AG04450 (cell line): ENCODE results near the gene PCED1B. TPM values are rescaled to one million over a fixed set of nuclear protein-coding genes. Genes with fewer than 3 reads are reported as not detected.

Source experiments
- CTCF ChIA-PET: fragments of 300-600, 350-600 bp; formaldehyde crosslinking; extraction: SDS; loops from one replicate; lab custom pipeline; 2022; ENCODE audit warnings: antibody characterized with exemption, inconsistent platforms; lab: Charles Lee
- POLR2A ChIA-PET: fragments of 350-600 bp; formaldehyde crosslinking; extraction: SDS; loops from one replicate; lab custom pipeline; 2021; ENCODE audit warnings: antibody characterized with exemption, inconsistent platforms; lab: Yijun Ruan, JAX
- DNase-seq: peaks from one replicate; pipeline ENCODE4 v3.0.0-alpha.2; 2011; ENCODE audit warnings: low read depth, low spot score
- H3K27ac ChIP-seq: one replicate; pipeline ENCODE4 v1.5.1; 2012; ENCODE audit warnings: low read depth, low read length, control low read depth
- H3K27me3 ChIP-seq: one replicate; pipeline ENCODE4 v1.6.0; 2012; ENCODE audit warnings: low read length; ENCODE audit not compliant: control insufficient read depth, insufficient read depth
- H3K4me3 ChIP-seq: 2 replicates; pipeline ENCODE4 v1.5.1; 2011; ENCODE audit warnings: mild to moderate bottlenecking, low read depth, low read length, control low read depth
- H3K9me3 ChIP-seq: 2 replicates; pipeline ENCODE4 v1.5.1; 2012; ENCODE audit warnings: low read length; ENCODE audit not compliant: control insufficient read depth, insufficient read depth
- CTCF ChIP-seq: IDR thresholded peaks from 2 replicates; pipeline ENCODE4 v1.5.1; 2011; ENCODE audit warnings: low read depth, low read length, control low read depth, inconsistent platforms
- polyA plus RNA-seq: library from polyadenylated mRNA; depleted of rRNA; stranded (reverse); fragments of >200 nt; gene quantifications from 2 replicates; pipeline ENCODE4 v1.2.3, GENCODE V29; 2011

The PCED1B gene
- polyA plus RNA-seq, 1 experiment: 0.88 TPM

DNA sequence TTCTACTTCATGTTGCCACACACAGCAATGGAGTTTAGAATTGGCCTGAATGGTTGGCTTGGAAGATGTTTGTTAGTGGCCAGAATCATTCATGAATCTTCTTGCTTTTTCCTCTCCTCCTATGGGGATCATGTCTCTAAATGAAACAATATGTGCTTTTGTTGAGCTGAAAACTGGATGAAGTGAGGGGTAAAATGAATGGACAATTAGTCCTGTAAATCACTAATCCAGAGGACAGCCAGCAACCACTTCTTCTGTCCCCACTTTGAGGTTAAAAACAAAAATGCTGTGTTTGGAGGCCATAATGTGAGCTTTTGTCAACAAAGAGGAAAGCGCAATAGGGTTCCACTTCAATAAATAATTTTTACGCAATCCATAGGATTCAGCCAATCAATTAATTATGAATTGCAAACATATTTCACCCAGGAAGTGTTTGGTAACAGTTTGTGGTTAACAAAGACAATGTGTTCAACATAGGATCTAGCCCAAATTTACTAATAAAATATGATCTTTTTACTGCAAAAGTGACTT lies 30.7 kb downstream of the PCED1B start:
- ChIA-PET CTCF (interaction anchor here (0.6 to 1.8 kb wide), 2 partner anchors 78 to 1205 kb away, joined by 3 to 5 read pairs; no protein-coding TSS in a partner anchor), POLR2A (no interaction called here)
- Histone ChIP-seq H3K4me3 (no peak overlapping the region), H3K9me3 (no peaks in the 10 kb centered on the region), H3K27me3 (no peaks in the 10 kb centered on the region), H3K27ac (no peak overlapping the region)
- no peak for TF ChIP-seq CTCF
- DNase-seq: no peak

DNA sequence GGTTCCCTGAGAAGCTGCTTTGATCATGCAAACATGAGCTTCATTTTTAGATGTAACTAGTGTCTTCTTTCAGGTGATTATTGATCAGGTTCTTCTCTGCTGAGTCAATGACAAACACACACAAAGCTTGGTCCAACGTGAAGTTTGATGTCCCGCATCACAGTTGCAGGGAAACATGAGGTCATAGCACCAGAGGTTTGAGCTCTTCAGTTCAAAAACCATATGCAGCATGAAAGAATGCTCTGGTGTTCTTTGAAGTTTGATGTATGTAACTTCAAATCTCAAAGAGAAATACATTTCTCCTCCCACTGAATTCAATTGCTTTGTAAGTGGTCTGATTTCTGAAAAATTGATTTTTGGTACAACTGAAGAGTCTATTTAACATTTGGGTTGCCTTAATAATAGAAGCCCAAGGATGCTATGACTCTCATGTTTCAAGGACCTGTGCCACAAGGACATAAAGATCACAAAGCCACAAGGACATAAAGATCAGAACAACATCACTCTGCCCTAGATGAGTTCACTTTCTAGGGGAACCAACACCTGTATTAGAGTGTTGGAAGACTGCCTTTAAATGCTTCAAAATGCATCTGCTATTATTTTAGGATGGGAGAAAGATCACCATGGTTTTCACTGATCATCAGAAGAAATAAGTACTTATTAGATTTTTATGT lies 31.4 kb downstream of the PCED1B start:
- no peak for DNase-seq
- ChIA-PET POLR2A (no interaction called here), CTCF (interaction anchor here (0.6 to 1.8 kb wide), 2 partner anchors 78 to 1206 kb away, joined by 3 to 5 read pairs; no protein-coding TSS in a partner anchor)
- H3K27ac ChIP-seq: no peak overlapping the region
- no peaks in the 10 kb centered on the region for H3K9me3 ChIP-seq
- H3K4me3 ChIP-seq: no peak overlapping the region
- no peaks in the 10 kb centered on the region for H3K27me3 ChIP-seq
- TF ChIP-seq CTCF: no peak

DNA sequence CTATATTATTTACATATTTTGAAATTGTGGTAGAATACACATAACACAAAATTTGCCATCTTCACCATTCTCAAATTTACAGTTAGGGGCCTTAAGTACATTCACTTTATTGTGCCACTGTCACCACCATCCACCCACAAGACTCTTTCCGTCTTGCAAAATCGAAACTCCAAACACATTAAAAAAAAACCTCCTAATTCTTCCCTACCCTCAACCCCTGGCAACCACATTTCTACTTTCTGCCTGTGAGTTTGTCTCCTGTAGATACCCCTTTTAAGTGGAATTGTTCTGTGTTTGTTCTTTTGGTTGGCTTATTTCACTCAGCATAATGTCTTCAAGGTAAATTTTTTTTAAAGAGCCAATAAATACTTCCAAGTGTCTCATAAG lies 32.0 kb downstream of the PCED1B start:
- Histone ChIP-seq H3K4me3 (no peak overlapping the region), H3K9me3 (no peaks in the 10 kb centered on the region), H3K27ac (no peak overlapping the region), H3K27me3 (no peaks in the 10 kb centered on the region)
- DNase-seq: no peak
- TF ChIP-seq CTCF: no peak
- ChIA-PET CTCF (interaction anchor here (0.5 to 1.8 kb wide), 2 partner anchors 79 to 1413 kb away, joined by 3 read pairs; no protein-coding TSS in a partner anchor), POLR2A (no interaction called here)

- POLR2A ChIA-PET: no interaction called here
- CTCF ChIA-PET: interaction anchor here (0.5 to 1.8 kb wide), 2 partner anchors 79 to 1413 kb away, joined by 3 read pairs; no protein-coding TSS in a partner anchor
- no peak for DNase-seq
- Histone ChIP-seq H3K27me3 (no peaks in the 10 kb centered on the region), H3K27ac (no peak overlapping the region), H3K4me3 (no peak overlapping the region), H3K9me3 (no peaks in the 10 kb centered on the region)
- TF ChIP-seq CTCF: no peak
Observed at GRCh38 chr12:47111854-47112253, 32.4 kb downstream of the PCED1B start.

GRCh38 chr12:47112679-47113078 lies 33.3 kb downstream of the PCED1B start:
- ChIA-PET POLR2A (no interaction called here), CTCF (no interaction called here)
- H3K9me3 ChIP-seq: no peaks in the 10 kb centered on the region
- H3K27ac ChIP-seq: no peak overlapping the region
- no peaks in the 10 kb centered on the region for H3K27me3 ChIP-seq
- no peak for DNase-seq
- no peak for TF ChIP-seq CTCF
- H3K4me3 ChIP-seq: no peak overlapping the region
